Measurements from ENCODE around the gene MRPS5. TPM values are rescaled to one million over a fixed set of nuclear protein-coding genes. Genes with fewer than 3 reads are reported as not detected.

MRPS5 gene
- 70.1 to 77.3 TPM (median 74.0 TPM) in 5 replicates for total RNA-seq (2022; extraction: Qiagen RNA extraction; ENCODE audit: low read depth)

DNA sequence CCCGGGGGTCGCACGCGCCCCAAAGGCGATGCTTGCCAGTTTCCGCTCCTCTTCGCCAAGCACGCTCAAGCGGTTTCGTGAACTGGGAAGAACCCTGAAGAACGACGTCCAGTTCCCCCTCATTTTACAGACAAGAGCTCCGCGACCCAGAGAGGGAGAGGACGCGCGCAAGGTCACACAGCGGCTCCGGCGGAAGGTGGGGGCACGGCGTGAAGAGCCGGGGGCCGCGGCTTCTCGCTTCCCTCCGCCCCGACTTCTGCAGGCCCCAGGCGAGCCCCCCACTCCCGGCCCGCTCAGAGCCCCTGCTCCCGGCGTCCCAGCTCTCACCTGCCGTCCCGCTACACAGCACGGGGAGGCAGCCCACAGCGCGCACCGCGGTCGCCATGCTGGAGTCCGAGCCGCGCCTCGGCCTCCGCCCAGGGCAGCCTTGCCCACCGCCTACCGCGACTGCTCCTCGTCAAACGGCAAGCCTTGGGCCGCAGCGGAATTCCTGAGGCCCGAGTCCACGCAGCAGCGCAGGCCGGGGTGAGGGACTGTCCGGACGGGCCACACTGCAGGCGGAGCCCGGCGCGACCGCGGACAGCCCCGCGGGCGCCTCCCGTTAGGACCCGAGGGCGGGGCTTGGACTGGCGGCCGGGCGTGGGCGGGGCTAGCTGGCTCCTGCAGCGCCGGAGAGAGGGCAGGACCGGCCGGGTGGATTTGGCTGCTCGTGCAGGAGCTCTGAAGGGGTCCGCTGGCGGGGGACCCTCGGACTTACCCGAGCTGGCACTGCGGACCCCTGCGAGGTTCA lies at the start of gene MRPS5:
MRPS5 (minus strand) TSS at position 402 of the 790 bp plus-strand sequence; CDS start at position 385, 17 bp downstream.

DNA sequence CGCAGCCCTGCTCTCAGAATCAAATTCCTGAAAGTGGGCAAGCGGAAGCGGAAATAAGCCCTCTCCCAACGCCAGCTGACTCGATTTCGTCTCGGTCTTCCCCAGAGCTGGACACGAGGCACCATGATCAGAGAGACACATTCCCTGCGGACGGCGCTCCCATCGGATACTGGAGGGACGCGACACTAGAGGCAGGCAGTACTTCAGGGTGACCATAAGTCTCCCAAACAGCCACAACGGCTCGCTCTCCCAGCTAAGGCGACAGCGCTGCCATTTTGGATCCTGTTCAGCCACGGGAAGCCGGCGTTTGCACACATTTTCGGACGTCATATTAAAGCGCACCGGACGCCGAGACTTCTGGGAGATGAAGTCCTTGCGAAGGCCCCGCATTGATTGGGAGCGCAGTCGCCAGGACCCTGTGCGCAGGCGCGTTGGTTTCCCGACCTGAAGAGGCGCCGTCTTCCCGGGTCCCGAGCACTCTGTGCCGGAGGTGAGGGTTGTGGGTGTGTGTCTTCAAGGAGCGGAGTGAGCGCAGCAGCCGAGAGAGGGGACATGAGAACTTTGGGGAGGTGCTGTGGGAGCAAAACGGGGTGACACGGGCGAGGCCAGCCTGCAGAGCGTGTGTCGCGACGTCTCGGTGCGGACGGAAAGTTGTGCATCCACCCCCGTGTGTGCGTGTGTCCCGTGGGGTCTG lies 43.9 kb upstream of the MRPS5 start, which contains the start of gene ZNF2:
ZNF2 (plus strand) TSS at position 439 of the 694 bp plus-strand sequence. CDS start 10,418 bp downstream, outside the sequence.

DNA sequence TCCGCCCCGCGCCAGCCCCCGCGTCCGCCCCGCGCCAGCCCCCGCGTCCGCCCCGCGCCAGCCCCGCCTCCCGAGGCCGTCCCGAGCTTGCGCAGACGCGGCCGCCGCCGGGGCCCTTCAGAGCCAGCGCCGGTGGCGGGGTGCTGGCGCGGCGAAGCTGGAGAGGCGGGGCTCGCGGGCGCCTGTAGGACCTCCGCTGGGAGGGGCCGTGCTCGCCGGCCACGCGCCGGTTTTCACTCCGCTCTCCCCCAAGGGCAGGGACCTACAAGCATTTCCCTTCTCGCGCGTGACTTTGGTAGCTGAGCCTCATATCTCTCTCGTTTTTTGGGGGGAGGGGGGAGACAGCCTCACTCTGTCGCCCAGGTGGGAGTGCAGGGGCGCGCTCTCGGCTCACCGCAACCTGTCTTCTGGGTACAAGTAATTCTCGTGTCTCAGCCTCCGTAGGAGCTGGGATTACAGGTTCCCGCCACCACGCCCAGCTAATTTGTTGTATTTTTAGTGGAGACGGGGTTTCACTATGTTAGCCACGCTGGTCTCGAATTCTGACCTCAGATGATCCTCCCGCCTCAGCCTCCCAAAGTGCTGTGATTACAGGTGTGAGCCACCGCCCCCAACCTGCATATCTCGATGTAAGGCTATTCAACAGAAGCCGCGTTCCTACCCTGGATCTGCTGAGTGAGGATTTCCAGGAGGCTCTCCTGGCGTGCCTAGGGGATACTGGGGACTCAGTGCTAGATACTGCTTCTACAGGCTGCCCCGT lies 38.3 kb upstream of the MRPS5 start, which contains the start of gene ZNF514:
ZNF514 (minus strand) TSS at position 159 of the 760 bp plus-strand sequence. CDS start 6,595 bp downstream, outside the sequence.

Other genes starting within 250 kb of the MRPS5 start
- gene MAL, start 96.1 kb downstream of the MRPS5 start, total RNA-seq (2022; extraction: Qiagen RNA extraction; ENCODE audit: low read depth) = not detected in 5 replicates
- 4.3 to 7.4 TPM (median 6.8 TPM) in 5 replicates for gene ZNF514, start 38.0 kb upstream of the MRPS5 start, total RNA-seq (2022; extraction: Qiagen RNA extraction; ENCODE audit: low read depth)
- 2.6 to 4.5 TPM (median 3.4 TPM) in 5 replicates for gene ZNF2, start 44.0 kb upstream of the MRPS5 start, total RNA-seq (2022; extraction: Qiagen RNA extraction; ENCODE audit: low read depth)
- gene ZNF892, start 85.7 kb upstream of the MRPS5 start, total RNA-seq (2022; extraction: Qiagen RNA extraction; ENCODE audit: low read depth) = 0.26 to 0.69 TPM (median 0.43 TPM) in 5 replicates
- gene PROM2, start 152.6 kb upstream of the MRPS5 start, total RNA-seq (2022; extraction: Qiagen RNA extraction; ENCODE audit: low read depth) = 0.03 to 0.32 TPM (median 0.18 TPM) in 4 of 5 replicates, not detected in the other
- gene KCNIP3, start 175.5 kb upstream of the MRPS5 start, total RNA-seq (2022; extraction: Qiagen RNA extraction; ENCODE audit: low read depth) = 1.1 to 1.6 TPM (median 1.3 TPM) in 5 replicates